AG20443 (cell line): ENCODE results near the gene ZNF148.

ENCODE experiments used
- DNase-seq: peaks from one replicate; pipeline ENCODE4 v3.0.0; 2012; ENCODE audit warnings: low spot score, mixed read lengths

ZNF148 gene

DNA sequence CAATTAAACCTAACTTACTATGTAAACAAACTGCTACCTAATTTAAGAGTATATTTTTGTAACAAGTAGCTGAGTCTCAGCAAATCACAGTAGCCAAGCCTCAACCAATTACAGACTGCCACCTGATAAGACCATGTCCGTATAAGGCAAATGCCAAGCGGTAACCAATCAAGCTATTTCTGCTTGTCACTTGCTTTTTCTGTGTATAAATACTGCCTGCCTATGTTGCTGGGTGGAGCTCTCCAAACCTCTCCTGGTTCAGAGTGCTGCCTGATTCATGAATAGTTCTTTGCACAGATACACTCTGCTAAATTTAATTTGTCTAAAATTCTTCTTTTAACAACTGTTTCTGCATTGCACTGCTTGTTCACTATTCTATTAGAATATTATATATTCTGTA is 42.6 kb downstream of the ZNF148 start:
- no peak for DNase-seq

DNA sequence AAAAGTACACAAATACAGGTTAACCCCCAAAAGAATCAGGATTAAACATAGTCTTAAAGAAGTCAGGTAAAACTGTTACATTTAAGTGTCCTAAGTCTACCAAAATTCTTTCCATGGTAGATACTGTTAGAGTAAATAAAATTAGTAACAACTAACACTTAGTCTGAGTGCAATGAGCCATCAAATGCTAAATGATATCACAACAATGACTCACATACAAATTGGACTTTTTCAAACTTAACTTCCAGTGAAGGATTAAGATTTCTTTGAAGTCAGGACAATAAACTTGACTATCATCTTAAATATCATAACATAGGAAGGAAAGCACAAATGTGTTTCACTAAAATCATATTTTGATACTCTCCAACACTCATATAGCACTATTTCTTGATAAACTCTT is 43.9 kb downstream of the ZNF148 start:
- DNase-seq, result no peak

DNA sequence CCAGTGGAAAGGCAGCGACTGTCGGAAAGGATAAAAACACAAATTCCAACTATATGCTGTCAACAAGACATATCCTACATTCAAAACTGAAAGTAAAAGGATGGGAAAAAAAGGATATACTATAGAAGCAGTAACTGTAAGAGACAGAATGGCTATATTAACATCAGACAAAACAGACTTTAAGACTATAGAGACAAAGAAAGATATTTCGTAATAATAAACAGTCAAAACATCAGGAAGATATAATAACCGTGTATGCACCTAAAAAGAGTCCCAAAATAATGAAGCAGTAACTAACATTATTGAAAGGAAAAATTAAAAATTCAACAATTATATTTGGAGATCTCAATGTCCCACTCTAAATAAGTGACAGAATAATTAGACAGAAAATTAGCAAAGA is 48.2 kb downstream of the ZNF148 start:
- no peak for DNase-seq

DNA sequence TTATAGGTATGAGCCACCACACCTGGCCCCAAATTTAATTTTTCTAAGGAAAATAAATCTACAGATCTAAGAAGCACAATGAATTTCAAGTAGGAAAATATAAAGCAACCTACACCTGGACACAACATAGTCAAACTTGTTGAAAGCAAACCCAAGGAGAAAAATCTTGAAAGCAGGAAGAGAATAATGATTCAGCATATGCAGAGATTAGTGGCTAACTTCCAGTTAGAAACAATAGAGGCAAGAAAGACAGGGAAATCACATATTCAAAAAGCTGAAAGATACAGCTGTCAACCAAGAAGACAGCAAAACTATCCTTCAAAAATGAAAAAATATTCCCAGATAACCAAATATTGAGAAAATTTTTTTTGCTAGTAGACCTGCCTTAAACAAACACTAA is 49.4 kb downstream of the ZNF148 start:
- no peak for DNase-seq

DNA sequence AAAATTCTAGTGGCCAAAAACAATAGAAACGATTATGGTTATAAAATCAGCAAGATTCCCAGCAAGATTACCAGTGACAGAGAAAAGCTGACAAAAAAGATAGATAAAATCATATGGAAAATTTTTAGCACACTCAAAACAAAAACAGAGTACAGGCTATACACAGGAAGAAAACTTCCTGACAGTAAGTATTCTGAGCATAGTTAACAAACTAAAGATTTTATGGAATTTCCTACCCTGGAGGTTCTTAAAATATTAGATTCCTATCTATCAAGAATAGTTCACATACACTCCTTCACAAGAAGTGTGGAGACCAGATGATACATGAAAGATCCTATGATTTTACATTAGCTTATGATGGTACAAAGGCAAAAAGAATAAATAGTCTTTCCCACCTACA is 50.8 kb downstream of the ZNF148 start:
- DNase-seq, result no peak

DNA sequence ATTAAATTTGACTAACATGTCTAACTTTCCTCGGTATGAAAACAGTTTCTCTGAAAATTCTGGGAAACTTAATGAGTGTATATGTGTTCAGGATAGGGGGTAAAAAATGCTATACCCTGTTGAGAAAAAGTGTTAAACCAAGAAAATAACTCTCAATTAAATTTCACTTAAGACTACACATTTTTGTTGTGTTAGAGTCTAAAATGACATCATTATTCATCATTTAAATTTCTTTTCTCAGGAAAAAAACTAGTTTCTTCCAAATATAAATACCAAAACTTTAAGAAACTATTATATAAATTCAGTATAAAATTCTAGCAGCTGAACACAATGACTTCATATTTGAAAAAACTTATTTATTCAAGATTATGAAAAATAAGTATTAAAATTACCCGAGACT is 52.2 kb downstream of the ZNF148 start:
- DNase-seq, result no peak

DNA sequence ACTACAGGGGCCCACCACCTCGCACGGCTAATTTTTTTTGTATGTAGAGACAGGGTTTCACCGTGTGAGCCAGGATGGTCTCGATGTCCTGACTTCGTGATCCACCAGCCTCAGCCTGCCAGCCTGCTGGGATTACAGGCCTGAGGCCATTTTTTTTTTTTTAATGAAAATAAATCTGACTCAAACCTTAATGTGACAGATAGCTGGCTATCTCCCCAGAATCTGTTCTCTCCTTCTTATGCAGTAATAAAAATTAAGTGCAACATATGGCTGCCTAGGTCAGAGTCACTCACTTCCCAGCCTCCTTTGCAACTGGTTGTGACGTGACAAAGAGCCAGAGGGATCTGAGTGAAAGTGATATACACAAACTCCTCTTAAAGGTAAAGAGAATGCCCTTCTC is 53.0 kb downstream of the ZNF148 start:
- peak; percentile 14 for DNase-seq

DNA sequence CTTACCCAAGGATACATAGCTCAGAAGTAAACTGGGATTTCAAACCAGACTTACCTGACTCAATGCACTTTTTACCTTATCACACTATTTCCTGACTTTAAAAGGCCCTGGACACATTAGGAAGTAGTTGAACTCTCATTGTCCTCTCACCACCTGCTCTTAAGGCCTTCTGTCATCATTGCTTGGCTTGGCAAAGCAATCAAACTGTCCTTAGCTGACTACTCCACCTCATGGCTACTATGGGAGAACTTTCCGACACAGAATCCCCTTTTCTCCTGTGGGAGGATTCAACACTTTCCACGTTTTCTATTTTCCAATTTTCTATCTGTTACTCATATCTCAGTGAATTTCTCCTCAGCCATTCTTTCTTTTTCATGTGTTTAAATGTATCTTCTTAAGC is 55.4 kb downstream of the ZNF148 start:
- DNase-seq, result no peak

DNA sequence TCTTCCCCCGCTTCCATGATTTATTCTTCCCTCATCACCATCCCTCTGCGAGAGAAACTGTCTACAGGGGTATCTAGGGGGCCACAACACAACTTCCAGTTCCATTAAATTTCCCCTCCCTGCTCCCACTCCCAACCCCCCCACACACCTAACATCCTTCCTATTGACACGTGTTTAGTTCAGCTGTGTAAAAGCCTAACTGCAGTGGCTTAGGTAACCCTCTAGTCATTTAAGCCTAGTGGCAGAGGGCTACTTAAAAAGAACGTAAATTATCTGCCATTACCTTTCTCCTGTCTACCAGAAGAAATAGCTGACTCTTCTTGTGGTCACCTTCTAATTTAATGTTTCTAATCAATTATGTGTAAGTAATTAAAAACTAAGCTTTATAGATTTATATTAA is 56.3 kb downstream of the ZNF148 start:
- DNase-seq, result no peak

DNA sequence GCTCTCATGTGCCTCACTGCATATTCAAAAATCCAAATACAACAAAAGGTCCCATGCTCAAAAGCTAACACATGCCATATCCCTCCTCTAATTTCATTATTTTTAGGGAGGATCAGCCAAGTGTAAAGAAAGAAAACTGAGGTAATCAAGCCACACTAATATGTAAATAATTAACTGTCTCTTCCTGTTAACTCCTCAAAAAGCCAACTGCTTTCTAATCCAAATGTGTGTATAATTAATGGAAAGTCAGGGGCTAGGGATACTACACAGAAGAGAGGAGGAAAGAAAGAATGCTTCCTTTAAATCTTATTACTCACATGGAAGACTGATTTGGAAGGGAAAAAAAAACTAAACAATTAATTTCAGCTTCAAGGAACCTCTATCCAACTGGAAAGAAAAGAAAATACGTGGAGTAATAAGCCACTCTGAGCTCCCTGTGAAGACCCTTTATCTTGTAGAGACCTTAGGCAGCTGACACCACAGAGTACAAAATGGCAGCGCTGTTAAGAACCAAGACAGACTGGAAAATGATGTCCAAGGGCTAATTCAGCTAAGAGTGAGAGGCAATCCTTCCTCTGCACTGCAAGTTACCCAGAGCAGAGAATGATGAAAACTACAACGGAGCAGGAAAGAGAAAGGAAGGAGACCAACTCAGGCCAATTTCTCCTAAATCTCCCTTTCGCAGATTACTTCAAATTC is 56.8 kb downstream of the ZNF148 start:
- no peak for DNase-seq

DNA sequence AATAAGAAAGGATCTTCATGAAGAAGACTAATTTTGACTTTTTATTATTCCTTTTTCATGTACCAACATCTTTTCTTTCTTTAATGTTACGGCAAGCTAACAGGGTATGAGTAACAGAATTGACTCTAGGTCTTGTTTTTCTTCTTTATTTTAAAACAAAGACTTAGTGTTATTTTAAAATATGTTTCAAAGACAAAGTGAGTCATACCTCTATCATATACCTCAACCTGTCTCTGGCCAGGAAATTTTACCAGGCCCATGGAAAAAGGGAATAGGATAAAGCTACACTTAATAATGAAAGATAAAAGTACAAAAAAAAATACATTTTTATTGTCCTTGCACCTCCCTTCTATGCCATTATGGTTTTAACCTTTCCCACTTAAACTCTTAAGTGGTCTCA is 57.4 kb downstream of the ZNF148 start:
- no peak for DNase-seq

DNA sequence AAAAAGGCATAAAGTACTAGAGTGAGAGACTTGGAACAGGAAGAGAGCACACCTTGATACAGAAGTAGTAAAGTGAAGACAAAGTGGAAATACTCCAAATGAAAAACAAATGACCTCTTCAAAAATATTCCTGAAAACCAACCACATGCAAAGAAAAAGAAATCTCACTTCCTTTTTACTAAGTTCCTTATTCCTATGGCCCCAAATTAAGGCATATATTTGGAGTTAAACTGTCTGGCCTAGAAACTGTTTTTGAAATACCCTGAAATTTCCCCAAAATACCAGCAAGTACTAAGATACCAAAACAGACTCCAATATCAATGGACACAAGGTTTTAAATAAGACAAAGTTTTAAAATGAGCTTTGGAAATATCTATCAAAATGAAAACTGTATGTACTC is 58.2 kb downstream of the ZNF148 start:
- DNase-seq, result no peak

DNA sequence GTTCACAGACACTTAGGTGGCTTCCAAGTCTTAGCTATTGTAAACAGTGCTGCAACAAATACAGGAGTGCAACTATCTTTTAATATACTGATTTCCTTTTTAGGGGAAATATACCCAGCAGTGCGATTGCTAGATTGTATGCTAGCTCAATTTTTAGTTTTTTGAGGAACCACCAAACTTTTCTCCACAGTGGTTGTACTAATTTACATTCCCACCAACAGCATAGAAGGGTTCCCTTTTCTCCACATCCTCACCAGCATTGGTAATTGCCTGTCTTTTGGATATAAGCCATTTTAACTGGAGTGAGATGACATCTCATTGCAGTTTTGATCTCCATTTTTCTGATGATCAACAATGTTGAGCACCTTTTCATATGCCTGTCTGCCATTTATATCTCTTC is 58.9 kb downstream of the ZNF148 start:
- DNase-seq, result no peak

DNA sequence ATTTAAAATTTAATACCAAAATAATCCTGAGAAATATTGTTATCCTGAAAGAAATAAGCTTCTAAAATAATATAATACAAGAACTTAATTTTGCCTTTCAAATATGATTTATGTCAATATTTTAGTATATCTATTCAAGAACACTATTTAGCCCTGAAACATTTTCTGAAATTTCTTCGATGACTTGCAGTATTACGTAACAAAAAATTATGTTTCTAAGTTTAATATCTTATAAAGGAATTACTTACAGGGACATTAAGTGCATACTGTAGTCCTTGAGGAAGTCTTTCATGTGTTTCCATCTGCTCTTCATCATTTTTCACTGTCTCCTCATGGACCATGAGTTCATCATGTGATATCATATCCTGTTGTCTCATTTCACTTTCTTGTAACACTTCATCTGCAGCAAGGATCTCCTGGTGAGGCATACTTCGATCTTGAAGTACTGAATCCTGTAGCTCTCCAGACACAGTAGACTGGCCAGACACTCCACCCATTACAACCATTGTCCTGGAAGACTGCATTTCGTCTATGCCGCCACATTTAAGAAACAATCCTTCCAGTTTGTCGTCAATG is 62.0 kb downstream of the ZNF148 start:
- peak; percentile 28 for DNase-seq

DNA sequence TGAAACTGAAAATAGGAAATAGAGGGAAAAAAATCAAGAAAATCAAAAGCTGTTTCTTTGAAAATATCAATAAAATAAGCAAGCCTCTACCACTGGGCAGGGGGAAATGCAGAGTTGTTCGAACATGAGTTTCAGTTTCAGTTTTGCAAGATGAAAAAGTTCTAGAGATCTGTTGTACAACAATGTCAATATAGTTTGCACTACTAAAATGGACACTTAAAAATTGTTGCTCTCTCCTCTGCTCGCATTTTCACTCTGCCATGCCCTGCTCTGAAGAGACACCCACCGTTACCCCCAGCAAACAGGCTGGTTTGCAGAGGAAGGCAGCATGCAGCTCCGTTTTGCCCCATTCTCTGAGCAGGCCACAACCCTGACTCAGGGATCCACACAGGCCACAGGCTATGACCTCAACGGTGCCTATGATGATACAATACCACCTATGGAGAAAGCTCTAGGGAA is 64.5 kb downstream of the ZNF148 start:
- DNase-seq, result no peak

DNA sequence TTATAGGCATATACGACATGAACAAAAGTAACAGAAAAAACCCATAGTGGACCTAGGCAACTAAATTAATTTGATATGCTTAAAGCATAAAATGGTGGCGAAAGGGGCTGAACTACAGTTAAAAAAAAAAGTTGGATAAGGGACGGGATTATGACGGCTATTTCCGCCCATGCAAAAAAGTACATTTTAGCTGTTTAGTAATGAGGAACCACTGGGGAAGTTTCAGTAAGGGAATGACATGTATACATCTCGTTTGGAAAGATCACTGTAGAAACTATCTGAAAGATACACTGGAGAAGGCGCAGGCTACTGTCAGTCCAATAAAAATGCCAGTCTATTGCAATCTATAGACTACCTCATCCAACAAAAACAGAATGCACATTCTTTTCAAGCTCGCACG is 65.6 kb downstream of the ZNF148 start:
- DNase-seq, result no peak

DNA sequence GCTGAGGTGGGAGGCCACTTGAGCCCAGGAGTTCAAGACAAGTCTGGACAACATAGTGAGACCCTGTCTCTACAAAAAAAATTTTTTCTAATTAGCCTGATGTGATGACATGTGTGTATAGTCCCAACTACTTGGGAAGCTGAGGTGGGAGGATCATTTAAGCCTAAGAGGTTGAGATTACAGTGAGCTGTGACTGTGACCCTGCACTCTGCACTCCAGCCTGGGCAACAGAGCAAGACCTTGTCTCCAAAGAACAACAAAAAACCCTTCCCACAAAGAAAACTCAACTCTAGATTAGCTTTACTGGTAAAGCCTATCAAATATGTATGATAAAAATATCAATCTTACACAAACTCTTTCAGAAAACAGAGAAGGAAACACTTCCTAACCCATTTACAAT is 68.5 kb downstream of the ZNF148 start:
- no peak for DNase-seq

DNA sequence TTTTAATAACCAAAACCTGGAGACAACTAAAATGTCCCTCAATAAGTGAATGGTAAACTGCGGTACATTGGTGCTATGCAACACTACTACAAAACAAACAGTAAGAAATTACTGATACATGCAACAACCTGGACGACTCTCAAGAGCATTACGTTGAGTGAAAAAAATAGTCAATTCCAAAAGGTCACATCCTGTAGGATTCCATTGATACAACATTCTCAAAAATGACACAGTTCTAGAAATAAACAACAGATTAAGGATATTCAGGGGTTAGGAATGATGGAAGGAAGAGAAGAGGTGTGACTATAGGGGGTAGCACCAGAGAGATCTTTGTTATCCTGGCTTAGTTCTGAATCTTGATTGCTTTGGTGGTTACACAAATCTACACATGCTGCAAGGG is 72.2 kb downstream of the ZNF148 start:
- no peak for DNase-seq

DNA sequence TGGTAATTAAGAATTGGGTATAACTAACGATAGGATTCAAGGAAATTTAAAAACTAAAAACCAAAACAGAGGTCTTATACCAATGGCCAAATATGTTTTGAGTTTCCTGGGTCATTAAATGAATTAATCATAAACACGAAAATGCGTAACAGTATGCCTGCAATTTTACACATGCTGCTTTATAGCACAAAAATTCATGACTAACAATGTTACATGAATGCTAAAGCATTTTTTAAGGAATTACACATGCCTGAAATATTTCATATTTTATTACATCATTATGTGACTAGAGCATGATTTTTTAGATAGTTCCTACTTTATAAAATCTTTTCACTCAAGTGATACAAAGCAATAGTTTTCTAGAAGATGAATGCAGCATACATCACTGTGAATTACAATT is 74.7 kb downstream of the ZNF148 start:
- DNase-seq, result peak; percentile 49

DNA sequence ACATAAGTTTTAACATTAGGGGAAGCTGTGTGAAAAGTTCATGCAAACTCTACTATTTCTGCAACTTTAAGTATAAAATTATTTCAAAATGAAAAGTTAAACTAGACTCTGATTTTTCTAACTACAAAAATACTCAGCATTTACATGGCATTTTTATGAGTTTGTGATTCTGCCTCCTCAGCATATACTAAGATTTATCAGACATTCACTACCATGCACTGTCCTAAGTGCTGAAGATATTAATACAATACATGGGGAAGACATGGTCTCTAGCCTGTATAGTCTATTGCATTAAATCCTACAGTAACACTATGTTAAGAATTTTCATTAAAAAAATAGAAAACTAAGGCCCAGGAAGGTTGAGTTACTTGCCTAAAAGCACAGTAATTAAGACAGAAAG is 80.7 kb downstream of the ZNF148 start:
- no peak for DNase-seq

DNA sequence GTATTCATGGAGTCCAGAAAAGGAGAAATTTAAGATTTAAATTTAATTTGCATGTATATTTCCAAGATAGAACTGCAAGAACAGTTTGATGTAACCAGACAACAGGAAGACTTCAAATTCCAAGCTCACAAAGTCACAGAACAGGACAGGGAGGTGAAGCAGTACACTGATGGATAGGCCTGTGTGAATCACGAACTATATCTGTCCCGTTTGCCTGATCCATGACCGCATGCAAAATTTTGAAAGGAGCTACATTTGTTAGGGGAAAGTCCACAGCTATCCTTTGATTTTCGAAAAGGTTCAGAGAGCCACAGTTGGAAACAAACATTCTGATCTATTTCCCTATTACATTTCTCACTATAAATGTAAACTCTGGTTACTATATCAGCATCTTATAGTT is 83.1 kb downstream of the ZNF148 start:
- no peak for DNase-seq

DNA sequence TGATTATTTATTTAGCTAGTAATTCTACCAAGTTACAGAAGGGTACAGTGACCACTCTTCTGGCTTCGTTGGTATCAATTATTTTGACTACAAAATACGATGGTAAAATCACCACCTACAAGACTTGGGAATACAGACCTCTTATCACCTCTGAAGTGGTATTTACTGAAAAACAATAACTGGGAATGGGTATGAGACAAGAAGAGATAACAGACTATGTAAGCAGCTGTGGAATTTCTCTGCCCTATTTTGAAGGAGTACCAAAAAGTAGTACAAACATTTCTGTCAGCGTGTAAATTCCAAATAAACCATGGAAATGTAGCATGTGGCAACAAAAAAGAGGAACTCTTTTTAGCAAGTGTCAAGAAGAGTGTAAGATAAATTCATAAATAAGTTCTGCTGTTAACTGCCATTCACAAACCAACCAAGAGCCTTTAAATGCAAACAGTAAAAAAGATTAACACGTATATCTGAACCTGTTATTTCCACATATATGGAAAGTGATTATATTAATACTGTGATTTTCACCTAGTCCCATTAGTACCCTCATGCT is 85.6 kb downstream of the ZNF148 start:
- no peak for DNase-seq

DNA sequence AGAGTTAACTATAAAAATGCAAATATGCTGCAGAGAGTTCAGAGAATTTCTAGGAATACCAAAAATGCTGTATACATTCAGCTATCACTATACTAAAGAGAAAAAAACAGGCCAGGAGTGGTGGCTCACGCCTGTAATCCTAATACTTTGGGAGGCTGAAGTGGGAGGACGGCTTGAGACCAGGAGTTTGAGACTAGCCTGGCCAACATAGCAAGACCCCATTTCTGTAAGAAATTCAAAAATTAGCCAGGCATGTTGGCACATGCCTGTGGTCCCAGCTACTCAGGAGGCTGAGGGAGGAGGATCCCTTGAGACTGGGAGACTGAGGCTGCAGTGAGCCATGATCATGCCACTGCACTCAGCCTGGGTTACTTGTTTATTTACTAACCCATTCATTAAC is 87.9 kb downstream of the ZNF148 start:
- DNase-seq, result no peak

DNA sequence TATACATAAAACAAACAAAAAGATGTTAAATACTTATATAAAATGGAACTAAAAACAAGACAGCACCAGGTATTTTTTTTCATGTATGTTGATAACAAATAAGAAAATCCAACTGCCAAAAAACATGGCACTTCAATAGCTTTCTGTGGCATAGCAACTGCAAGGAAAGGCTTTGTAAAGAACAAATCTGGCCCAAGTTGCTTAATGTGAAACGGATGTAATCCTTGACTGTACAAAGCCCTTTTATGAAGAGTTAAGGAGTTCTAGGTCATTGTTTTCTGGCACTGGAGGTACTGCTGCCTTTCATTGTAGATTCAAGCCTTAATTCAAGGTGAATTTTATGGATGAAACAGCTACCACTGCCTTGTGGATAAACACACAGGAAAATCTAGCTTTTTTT is 93.7 kb downstream of the ZNF148 start:
- DNase-seq, result no peak
